Hematopoietic multipotent progenitor cell (in vitro differentiated cells): Measurements from ENCODE around the gene HOXB6. TPM values are rescaled to one million over a fixed set of nuclear protein-coding genes. Genes with fewer than 3 reads are reported as not detected.
A peak's percentile ranks its signal among the peaks of the same experiment; 100 is the strongest.

Experiments
- DNase-seq, 3 donors: peaks; one replicate each; pipeline ENCODE4 v3.0.0-alpha.2; 2011 to 2015; ENCODE audit warnings: low read depth in 2 of 3, low spot score in 2 of 3
- total RNA-seq: library from RNA; depleted of rRNA; stranded (reverse); fragments of >200 nt; gene quantifications from one replicate; pipeline ENCODE4 v1.2.3, GENCODE V29; 2012

HOXB6 gene
- total RNA-seq, 1 donor: 7.3 TPM

GRCh38 chr17:48570325-48571023 lies 34.3 kb downstream of the HOXB6 start:
- no peak for DNase-seq

DNA sequence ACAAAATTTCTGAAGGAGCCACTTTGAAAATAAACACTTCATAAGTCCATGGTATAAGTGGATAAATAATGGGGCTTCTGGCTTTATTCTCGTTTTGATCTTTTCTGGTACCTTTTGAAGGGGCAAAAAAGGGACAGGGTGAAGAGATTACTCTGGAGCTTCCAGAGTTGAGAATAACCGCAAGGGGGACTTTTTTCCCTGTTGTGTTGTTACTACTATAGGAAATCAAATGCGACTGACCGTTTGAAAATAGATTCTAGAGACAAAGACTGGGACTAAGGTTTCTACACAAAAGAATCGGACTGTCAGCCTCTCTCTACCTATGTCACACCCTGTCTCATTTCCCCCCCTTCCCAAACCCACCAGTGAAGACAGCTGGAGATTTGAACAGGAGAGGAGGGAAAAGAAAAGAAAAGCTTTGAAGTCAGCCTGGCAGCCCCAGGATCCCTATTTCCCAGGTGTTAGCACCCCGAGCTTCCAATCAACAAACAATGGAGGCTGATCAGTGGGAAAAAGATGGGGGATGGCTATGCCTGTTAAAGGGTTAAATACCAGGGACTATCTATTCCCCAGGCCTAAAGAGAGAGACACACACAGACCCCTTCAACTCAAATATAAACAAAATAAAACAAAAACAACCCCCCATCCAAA lies 35.0 kb downstream of the HOXB6 start:
- no peak for DNase-seq

DNA sequence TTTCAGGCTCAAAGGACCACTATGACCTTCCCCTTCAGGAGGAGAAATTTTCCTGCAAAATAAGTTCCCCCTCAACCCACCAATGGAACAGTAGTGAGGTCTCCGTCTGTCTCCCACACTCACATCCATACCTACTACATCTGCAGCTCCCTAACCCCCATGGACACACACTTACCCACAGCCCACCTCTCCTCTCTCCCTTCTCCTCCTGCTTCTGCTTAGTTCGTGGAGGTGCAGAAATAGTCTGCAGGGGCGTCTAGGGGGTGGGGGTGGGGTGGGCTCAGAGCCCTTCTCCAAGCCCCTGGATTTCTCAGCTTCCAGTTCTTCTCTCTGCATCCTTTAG lies 35.6 kb downstream of the HOXB6 start:
- no peak for DNase-seq

GRCh38 chr17:48568499-48569239 lies 36.1 kb downstream of the HOXB6 start:
- no peak for DNase-seq

- no peak for DNase-seq
Measured at GRCh38 chr17:48567646-48568354, 37.0 kb downstream of the HOXB6 start.

DNA sequence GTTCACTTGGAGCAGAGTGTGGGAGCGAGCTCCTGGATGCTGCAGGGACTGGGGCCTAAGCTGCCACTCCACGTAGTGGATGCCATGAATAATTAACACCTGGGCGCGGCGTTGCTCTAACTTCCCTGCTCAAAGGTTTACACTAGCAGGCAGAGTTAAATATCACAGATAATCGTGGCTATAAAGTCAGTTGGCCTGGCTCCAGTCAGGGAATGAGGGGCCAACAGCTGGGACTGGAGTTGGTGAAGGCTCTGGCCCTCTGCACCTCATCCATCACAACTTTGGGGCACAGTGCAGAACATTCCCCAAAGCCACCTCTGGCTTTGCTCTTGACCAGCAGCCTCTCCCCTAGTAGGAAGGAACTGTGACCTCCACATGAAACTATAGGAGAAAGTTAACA lies 37.6 kb downstream of the HOXB6 start:
- no peak for DNase-seq

DNA sequence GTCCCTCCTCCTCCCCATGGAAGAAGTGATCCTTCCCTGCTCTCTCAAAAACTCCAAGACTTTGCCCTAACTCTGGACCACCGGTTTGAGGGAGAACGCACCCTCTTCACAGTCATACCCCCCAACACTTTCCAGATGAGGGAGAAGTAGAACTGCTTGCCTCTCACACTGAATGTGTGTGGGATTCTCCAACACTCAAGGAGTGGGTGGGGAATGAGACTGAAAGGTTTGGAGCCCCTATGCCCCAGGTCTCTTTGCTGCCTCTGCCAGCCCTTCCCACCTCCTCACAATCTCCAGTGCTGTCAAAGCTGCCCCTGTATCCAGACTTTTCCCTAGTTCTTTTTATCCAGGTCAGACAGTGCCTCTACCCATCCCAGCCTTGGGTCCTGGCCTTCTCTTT lies 38.1 kb downstream of the HOXB6 start:
- DNase-seq: no peak

- no peak for DNase-seq
Measured at GRCh38 chr17:48565925-48566710, 38.7 kb downstream of the HOXB6 start.

DNA sequence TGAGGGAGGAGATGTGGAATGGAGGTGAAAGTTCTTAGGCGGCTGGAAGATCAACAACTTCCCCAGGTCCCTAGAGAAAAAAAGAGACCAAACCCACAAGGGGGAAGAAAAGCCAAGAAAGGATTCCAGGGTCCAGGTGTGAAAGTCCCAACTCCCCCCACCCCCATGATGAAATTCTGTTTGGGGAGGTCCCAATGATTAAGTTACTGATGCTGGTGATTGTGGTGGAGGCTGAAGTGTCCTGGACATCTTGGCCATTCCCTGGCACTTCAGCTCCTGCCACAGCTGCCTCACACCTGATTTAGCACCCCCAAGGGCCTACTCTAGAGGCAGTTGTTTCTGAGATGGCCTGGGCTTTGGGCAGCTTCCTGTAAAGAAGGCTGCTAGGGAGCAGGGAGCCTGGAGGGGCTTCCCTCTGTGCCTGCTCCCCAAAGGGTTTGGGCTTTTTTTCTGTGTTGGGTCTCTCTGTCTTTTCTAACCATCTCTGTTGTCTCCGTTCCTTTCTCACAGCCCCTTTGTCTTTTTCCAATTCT lies 39.7 kb downstream of the HOXB6 start:
- no peak for DNase-seq

GRCh38 chr17:48564188-48565021 lies 40.4 kb downstream of the HOXB6 start:
- no peak for DNase-seq

GRCh38 chr17:48563867-48564187 lies 41.0 kb downstream of the HOXB6 start:
- DNase-seq: no peak

- DNase-seq: no peak
Measured at GRCh38 chr17:48563385-48563838, 41.4 kb downstream of the HOXB6 start.

DNA sequence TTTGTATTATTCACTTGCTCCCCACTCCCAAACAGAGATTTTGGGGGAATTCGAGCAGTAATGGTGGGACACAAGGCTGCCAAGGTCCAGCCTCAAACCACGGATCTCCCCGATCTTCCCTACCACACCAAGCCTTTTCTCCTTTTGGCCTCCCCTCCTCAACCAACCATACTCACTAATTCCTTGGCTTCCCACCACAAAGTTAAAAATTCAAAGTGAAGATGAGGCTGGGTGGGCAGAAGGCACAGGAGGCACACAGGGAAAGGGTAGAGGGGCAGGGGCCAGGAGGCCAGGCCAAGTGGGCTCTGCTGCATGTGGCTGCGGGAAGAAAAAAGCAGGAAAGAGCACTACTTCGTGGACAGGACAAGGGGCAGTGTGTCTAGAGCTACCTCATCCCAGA lies 41.9 kb downstream of the HOXB6 start:
- DNase-seq: no peak

DNA sequence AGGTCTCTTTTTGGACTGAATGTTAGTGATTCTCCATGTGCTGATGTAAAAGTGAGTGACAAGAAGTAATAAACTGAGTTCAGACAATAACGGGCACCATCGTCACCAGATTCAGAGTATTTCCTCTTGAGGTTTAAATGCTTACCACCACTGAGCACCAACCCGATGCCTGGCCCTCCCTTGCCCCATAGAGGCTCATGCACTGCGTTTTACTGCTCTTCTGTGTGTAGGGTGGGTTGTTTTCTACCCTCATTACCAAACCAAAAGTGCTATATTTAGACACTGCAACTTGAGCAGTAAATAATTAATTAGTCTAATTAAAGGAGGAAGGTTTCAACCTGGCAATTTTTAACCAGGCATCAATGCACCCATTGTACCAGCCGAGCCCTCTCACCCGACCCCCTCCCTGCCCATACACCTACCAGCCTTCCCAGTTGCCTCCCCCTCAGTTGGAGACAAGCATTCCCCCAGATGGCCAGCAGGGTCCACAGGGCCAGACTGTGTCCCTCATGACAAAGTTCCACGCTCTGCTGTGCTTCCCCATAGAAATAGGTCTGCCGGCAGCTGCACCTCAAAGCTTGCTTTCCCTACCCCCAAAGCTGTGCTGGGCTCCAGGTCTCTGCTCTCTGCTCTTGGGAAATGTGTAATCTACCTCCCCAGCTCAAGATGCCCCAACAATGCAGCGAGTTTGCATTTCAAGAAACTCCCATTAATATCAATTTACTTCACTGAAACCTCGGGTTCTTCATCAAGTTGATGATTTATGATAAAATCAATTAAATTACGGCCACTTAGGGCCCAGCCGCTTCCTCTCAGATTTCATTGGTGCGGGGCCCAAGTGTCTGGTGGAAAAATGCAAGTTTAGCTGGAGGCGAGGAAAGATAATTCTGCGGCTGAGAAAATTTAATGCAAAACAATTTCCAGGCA lies 42.6 kb downstream of the HOXB6 start:
- DNase-seq: peak in 1 of 3 donors; percentile 68

GRCh38 chr17:48559840-48560817 lies 44.7 kb downstream of the HOXB6 start:
- no peak for DNase-seq

DNA sequence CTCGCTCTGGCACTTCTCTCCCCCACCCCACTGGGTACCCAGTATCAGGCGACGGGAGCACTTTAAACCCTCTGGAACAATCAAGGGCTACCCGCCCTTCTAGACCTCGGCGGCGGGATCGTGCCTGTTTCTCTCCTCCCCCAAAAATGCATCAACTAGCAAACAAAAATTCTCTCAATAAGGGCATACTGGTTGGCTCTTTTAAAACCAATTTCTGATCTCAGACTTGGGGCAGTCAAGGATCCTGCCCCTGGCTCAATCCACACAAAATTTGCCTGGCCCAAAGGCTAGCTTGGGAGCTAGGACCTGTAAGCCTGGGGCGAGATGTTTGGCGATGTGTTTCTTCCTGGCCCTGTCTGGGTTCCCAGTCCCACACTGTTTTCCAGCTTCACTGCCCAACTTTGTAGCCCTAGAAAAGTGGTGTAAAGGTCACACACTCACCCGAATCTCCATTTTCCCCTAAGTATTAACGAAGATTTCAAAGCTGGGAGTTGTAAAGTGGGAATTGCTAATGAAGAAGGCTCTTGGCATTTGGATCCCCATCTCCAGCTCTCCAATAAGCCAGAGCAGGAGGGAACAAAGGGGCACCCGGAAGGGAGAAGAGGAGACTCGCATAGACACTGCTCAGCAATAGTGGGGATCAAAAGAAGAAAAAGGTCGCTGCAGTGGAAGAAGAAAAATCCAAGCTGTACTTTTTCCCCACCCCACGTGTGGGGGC lies 45.5 kb downstream of the HOXB6 start:
- no peak for DNase-seq

GRCh38 chr17:48558831-48559121 lies 46.0 kb downstream of the HOXB6 start:
- DNase-seq: no peak
